ENCODE results near the gene MYH9.
"Not testable (repeated sequence)": the region's sequence is repeated elsewhere in the genome, so short reads cannot be mapped to it uniquely, and the experiment has no call there.

The MYH9 gene

GRCh38 chr22:36252754-36253522 is 134.8 kb downstream of the MYH9 start, which contains the start of gene APOL1:
APOL1 (plus strand) TSS chr22:36253133; CDS start chr22:36254956, 1,823 bp downstream.
- CTCF ChIA-PET: interaction anchor here (1.0 to 1.7 kb wide), 4 partner anchors 13 to 74 kb away, joined by 3 to 10 read pairs (median 4); partner anchors contain the start of gene APOL2
- POLR2A ChIA-PET: interaction anchor here (2.3 kb wide), 1 partner anchor 14 kb away, joined by 6 read pairs; the partner anchor contains the start of gene APOL2
- no peak for TF ChIP-seq CTCF (IDR thresholded peaks at IDR 0.05; ENCODE audit: insufficient read depth, low read length, missing control alignments)
- no peak for DNase-seq (ENCODE audit: low read depth, low spot score)
- no peak within 1 kb of the TSS for H3K4me3 ChIP-seq (ENCODE audit: low read depth, low read length)

DNA sequence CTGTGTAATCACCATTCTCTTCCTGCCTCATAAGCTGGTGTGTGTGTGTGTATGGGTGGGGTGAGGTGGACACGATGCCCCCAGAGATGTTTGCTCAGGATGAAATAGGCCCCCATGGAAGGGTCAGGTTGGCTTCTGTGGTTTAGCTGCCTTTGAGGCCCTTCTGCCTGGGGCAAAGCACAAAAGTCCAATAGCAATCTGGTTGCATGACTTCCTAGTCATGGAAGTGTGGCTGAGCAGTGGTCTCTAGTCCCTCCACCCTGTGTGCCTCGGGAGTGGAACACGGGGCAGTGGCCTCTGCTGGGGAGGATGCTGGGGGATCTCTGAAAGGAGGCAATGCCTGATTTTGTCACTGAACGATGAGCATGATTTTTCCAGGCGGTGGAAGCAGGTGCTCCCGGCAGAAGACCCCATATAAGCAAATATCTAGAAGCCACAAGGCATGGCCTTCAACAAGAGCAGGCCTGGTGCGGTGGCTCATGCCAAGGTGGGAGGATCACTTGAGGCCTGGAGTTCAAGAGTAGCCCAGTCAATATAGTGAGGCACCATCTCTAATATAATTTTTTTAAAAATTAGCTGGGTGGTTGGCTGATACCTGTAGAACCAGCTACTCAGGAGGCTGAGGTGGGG is 135.7 kb downstream of the MYH9 start:
- DNase-seq (ENCODE audit: low read depth, low spot score); POLR2A ChIA-PET; H3K4me3 ChIP-seq (ENCODE audit: low read depth, low read length): not testable (repeated sequence)
- CTCF ChIA-PET: interaction anchor here (1.0 to 4.2 kb wide), 3 partner anchors 12 to 14 kb away, joined by 4 to 22 read pairs (median 10); partner anchors contain the start of gene APOL2

- CTCF ChIA-PET: interaction anchor here (4.2 kb wide), 1 partner anchor 11 kb away, joined by 22 read pairs; the partner anchor contains the start of gene APOL2
- POLR2A ChIA-PET: not testable (repeated sequence)
Measured at GRCh38 chr22:36250292-36250960, 137.3 kb downstream of the MYH9 start.

DNA sequence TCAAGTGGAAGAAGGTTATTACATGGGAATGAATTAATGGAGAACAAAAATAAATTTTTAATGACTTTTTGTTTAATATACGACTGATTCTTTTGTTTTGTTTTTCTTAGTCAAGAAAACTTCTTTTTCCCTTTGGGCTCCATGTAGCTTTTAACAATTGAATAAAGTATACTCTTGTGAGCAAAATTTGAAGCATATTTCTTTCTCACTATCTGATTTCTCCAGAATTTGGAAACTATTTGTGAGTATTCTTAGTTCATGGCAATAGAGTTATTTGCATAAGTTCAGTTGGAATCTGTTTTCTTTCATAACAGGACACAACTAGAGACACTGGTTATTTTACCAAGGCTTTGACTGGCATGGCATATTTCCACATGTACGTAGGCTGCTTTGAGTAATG is 138.6 kb downstream of the MYH9 start:
- POLR2A ChIA-PET: no interaction called here
- TF ChIP-seq CTCF (IDR thresholded peaks at IDR 0.05; ENCODE audit: insufficient read depth, low read length, missing control alignments): no peak
- CTCF ChIA-PET: interaction anchor here (1.1 to 4.2 kb wide), 3 partner anchors 10 to 12 kb away, joined by 3 to 22 read pairs (median 4); partner anchors contain the start of gene APOL2

More at GRCh38 chr22:36250292-36250960, 137.3 kb downstream of the MYH9 start:
- not testable (repeated sequence) for DNase-seq (ENCODE audit: low read depth, low spot score); H3K4me3 ChIP-seq (ENCODE audit: low read depth, low read length)

GRCh38 chr22:36247955-36248354 is 139.8 kb downstream of the MYH9 start:
- TF ChIP-seq CTCF (IDR thresholded peaks at IDR 0.05; ENCODE audit: insufficient read depth, low read length, missing control alignments): no peak

More for the DNA sequence above, 138.6 kb downstream of the MYH9 start:
- no peak for DNase-seq (ENCODE audit: low read depth, low spot score)
- H3K4me3 ChIP-seq (ENCODE audit: low read depth, low read length): no peak overlapping the region

DNA sequence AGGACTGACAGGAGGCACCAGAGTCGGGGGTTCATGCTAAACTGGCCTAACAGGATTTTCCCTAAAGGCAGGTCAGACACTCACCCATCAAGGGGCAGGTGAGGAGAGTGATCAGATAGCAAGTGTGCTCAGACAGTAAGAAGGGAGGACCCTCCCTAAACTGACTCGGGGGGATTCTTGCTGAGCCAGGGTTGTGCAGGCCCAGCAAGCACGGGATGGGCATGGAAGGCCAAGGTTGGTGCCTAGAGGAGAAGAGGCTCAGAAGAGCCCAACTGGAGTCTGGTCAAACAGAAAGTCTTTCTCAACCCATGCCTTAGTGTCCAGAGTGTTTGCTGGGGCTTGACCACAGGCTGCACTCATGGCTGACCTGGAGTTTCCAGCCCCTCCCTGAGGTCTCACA is 141.0 kb downstream of the MYH9 start:
- ChIA-PET CTCF (interaction anchor here (1.5 kb wide), 1 partner anchor 68 kb away, joined by 3 read pairs; no protein-coding TSS in a partner anchor), POLR2A (no interaction called here)
- no peak for TF ChIP-seq CTCF (IDR thresholded peaks at IDR 0.05; ENCODE audit: insufficient read depth, low read length, missing control alignments)
- DNase-seq (ENCODE audit: low read depth, low spot score): no peak
- H3K4me3 ChIP-seq (ENCODE audit: low read depth, low read length): no peak overlapping the region

More at GRCh38 chr22:36247955-36248354, 139.8 kb downstream of the MYH9 start:
- ChIA-PET CTCF (interaction anchor here (1.2 to 4.2 kb wide), 2 partner anchors 9 to 11 kb away, joined by 4 to 22 read pairs; partner anchors contain the start of gene APOL2), POLR2A (no interaction called here)
- no peak overlapping the region for H3K4me3 ChIP-seq (ENCODE audit: low read depth, low read length)
- DNase-seq (ENCODE audit: low read depth, low spot score): no peak

Data from AG04449 (cell line).